ENCODE data around the gene GRIK5.

- TF ChIP-seq POLR2A (IDR thresholded peaks at IDR 0.05; ENCODE audit: extremely low read depth, insufficient read length) (no peak), CTCF (IDR thresholded peaks at IDR 0.05; ENCODE audit: low read depth, low read length) (no peak), MAX (IDR thresholded peaks at IDR 0.05; ENCODE audit: low read depth, low read length) (no peak)
Observed at GRCh38 chr19:42111811-42112210, 41.8 kb upstream of the GRIK5 start.

Measured in NB4 (cell line).